ENCODE measurements around the gene C16orf92.
"Not testable (repeated sequence)": the region's sequence is repeated elsewhere in the genome, so short reads cannot be mapped to it uniquely, and the experiment has no call there.

The C16orf92 gene

DNA sequence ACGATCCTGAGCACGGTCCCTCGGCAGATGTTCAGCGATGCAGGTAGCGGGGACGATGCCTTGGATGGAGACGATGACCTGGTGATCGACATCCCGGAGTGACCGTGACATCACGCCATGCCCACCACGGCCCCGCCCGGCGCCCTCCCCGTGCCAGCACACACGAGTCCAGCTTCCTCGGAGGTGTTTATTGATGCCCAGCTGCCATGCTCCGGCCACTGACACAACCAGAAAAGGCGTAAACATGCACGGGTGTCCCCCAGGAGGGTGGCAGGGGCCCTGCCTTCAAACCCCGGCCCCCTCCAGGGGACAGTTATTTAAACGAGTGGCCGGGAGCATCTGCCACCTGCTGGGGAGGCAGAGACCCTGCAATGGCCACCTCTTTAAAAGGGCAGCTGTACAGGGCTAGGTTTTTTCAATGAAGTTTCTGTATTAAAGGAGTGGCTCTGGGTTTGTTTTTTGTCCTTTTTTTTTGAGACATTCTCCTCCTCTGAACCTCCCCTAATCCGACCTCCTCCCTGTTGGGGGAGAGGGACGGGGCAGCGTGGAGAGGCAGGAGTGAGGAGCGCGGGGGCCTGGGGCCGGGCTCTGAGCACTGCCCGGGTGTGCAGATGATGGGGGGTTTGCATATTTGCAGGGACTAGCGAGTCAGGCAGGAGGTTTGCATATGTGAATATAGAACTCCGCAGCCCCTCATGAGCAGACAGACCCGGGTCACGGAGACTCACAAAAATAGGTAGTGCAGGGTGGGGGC, 17.5 kb upstream of the C16orf92 start:
- DNase-seq: no peak

DNA sequence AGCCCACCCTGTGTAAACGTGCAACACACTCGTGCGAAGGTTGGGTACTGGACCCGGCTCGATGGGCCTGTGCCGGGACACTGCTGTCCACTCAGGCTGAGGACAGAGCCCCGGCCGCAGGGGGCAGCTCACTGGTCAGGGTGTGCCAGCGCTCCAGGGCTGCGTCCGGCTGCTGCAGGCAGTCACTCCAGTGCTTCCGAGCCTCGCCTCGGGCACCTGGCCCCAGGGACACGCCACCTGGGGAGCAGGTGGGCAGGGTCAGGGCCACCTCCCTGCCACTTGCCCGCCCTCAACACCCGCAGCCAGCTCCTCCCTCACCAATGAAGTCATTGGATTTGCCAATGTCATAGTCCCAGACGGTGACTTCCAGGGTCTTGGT, 16.9 kb upstream of the C16orf92 start:
- DNase-seq: no peak

DNA sequence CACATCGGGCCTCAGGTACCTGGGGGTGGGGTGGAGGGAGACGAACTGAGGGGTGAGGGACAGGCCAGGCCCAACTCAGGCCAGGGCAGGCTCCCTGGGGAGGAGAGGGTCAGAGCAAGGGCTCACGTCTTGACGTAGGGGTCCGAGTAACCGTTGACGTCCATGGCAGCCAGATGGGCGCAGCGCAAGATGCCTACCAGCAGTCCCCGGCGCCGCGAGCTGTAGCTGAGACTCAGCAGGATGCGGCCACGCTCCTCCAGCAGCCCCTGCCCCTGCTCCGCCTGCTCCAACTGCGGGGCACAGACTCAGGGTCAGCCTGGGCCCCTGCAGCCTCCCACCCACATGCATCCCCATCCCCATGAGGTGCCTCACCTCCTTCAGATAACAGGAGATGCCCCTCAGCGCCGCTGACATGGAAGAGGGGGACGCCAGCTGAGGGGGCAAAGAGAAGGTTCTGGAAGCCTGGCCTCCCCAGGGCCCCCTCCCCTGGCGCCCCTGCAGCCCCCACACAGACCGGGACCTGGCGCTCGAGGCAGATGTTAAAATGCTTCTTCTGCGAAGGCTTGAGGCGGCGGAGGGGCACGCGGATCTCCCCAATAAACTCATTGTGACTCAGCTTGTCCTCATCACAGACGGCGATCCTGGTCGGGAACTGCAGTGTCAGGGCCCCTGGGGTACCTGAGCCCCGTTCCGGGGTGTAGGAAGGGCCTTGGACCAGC, 16.2 kb upstream of the C16orf92 start:
- no peak for DNase-seq

DNA sequence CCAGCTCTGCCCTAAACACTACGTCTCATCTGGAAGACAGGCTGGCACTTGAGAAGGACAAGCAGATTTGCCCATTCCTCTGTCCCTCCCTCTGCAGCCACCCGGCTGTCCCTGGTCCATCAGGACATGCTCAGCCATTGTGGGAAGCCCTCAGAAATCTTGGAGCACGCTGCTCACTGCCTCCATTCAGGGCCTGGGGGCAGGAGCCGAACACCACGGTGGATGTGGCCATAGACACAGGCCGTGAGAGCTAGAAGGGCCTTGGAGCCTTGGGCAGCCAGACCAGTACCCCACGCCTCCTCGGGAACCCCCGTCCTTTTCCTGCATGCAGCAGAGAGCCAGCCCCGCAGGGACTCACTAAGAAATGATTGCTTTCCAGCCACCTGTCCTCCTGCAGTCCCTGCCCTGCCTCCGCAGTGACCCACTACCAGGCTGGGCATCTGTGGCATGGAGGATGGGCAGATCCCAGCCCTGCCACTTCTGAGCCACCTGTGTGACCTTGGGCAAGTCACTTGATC, 15.6 kb upstream of the C16orf92 start:
- no peak for DNase-seq

DNA sequence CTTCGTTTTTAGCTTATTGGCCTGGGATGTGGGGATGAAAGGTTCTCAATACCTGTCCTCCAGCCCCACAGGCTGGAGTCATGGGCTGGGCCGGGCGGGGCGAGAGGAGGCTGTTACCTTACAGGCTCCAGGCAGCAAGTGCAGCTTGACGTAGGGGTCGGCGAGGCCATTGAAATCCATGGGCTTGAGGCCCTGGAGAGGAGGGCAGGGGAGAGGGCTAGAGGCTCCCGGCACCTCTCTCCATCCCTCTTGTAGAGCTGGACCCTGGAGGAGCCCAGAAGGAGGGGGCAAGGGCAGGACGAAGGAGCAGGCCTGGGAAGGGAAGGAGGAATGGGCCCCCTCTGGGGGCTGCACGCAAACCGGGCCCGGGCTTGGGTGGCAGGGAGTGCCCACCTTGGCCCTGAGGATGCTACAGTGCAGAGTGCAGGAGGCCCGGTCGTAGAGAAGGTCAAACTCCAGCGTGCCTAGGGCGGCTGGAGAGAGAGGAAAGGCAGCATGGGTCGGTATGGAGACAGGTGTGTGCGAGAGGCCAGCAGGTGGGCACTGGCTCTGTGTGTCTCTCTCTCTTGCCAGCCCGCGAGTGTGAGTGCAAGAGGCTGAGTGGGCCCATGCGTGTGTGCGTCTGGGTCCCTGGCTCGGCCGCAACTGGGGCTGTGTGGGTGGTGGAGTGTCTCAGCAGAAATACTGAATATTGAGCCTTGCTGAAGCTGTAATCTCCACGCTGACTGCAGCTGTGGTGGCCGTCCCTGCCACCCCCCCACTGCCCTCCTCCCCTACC, 13.7 kb upstream of the C16orf92 start:
- DNase-seq: no peak

DNA sequence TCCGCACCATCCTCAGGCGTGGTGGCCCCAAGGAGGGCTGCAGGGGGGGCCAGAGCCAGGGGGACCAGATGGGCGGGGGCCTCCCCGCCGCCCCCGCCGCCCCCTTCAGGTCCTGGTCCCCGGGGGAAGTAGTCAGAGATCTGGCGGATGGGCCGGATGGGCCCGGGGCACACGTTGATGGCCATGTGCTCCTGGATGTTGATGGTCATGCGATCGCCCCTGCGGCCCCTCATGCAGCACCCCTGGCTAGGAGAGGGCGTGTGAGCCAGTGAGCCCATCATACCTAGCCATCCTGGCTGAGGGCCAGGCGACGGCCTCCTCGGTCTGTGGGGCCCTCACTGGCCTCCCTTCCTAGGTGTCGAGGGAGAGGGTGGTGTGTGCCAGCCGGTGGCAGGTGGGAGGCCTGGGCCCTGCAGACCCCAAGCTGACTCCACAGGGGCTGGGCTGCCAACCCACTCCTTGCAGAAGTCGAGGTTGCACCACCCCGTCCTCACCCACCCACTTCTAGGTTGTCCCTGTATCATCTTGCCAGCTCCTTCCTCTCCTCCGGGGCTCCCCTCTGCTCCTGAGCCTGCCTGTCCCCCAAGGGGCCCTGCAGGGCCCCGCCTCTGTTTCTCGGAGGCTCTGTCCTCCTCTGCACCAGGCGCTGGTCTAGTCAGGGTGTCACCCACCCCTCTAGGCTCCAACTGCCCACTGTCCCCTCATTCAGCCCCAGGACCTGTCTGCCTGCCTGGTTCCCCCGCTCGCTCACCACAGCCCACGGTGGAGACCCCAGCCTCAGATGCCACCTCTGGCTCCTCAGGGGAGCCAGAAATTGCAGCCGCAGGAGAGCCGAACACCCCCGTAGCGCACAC, 12.8 kb upstream of the C16orf92 start:
- no peak for DNase-seq

DNA sequence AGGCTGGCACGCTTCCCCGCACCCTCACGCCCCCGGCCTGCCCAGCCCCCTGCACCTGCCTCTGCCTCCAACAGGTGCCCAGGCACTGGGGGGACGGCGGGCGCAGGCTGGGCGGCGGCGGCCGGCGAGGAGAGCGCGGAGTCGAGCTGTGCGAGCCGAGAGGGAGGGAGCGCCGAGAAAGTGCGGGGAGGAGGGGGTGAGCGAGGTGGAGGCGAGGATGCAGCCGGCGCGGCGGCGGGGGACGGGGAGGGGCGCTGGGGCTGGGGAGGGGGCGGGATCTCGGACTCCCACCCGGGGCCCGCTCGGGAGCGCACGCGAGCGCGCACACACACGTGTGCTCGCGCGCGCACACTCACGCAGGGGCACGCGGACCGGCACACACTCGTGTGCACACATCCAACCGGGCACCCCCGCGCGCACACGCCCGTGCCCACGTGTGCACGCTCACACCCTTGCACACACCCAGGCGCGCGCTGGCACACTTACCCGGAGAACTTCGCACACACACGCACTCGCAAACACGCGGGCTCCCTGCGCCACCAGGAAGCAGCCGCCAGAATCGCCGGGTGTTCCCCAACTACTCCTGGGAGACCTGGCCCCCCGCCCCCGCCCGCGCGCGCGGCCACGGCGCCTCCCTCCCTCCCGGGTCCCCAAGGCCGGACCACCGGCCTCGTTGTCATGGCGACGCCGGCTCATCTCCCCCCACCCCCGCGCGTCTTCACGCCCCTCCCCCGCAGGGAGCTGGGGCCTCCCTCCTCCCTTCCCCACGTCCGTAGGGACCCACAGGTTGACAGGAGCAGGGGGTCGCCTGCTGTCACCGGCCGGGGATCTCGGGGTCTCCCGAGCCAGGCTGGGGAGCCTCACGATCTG, 11.9 kb upstream of the C16orf92 start, which contains the start of gene DOC2A:
TSS of gene DOC2A (minus strand) at position 184 of the 870 bp plus-strand sequence. CDS start 805 bp downstream, outside the sequence.
- DNase-seq: peak; percentile 42

DNA sequence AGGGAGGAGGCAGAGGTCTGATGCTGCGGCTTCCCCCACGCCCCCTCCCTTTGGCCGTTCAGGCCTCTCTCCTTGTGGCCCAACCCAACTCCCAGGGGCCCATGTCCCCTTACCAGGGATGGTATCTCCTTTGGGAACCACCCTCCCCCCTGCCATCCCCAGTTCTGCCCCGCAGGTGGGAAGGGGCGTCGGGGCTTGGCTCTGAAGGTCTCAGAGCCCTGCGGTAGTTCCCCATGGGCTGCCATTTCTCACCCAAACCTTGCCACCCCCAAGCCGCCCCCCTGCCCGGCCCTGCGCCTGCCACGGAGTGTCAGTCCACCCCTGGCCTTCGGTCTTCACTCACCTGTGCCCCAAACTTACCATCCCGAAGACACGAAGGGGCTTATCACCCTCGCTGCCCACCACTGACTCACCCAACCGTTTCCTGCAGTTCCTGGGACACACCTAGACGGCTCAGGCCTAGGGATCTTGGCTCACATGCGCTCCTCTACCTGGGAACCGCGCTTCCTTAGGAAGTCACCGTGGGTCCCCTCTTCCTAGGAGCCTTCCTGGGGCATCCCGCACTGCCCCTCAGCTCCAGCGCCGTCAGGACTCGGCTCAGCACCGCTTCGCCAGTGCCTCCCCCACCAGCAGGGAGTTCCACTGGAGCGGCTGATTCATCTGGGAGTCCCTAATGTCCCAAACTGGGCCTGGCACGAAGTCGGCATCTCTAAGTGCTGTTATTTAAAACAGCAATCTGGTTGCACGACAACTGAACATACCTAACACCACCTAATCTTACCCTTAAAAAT, 11.1 kb upstream of the C16orf92 start:
- DNase-seq: no peak

DNA sequence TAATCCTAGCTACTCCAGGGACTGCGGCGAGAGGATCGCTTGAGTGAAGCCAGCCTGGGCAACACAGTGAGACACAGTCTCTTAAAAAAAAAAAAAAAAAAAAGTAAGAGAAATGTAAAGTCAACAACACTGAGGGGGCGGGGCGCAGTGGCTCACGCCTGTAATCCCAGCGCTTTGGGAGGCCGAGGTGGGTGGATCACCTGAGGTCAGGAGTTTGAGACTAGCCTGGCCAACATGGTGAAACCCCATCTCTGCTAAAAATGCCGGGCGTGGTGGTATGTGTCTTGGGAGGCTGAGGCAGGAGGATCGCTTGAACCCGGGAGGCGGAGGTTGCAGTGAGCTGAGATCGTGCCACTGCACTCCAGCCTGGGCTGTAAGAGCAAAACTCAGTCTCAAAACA, 10.4 kb upstream of the C16orf92 start:
- not testable (repeated sequence) for DNase-seq

DNA sequence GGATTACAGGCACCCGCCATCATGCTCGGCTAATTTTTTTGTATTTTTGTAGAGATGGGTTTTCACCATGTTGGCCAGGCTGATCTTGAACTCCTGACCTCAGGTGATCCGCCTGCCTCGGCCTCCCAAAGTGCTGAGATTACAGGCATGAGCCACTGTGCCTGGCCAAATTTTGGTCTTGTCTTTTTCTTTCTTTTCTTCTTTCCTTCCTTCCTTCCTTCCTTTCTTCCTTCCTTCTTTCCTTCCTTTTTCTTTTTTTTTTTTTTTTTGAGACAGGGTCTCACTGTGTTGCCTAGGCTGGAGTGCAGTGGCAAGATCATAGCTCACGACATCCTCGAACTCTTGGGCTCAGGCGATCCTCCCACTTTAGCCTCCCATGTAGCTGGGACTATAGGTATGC, 7.5 kb upstream of the C16orf92 start:
- not testable (repeated sequence) for DNase-seq

DNA sequence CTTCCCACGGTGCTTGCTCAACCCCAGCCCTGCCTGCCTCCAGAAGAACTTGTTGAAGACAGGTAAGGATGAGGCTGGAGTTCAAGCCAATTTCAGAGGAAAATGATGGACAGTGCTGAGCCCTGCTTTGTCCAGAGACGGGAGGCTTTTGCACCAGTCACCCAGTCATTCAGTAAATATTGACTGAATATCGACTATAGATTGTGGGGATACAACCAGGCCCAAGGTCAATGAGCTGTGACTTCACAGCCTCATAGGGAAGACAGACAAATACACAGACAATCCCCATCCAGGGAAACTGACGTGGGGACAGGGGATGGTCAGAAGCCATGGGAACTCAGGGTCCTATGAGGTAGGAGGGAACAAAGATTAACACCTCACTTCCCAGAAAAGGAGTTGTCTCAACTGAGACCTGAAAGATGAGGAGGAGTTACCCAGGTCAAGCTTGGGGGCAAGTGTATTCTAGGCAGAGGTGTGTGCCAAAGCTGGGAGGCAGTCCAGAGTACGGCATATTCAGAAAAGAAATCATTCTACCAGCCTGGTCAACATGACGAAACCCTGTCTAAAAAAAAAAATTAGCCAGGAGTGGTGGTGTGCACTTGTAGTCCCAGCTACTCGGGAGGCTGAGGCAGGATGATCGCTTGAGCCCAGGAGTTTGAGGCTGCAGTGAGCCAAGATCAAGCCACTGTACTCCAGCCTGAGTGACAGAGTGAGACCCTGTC, 6.3 kb upstream of the C16orf92 start:
- DNase-seq: no peak

DNA sequence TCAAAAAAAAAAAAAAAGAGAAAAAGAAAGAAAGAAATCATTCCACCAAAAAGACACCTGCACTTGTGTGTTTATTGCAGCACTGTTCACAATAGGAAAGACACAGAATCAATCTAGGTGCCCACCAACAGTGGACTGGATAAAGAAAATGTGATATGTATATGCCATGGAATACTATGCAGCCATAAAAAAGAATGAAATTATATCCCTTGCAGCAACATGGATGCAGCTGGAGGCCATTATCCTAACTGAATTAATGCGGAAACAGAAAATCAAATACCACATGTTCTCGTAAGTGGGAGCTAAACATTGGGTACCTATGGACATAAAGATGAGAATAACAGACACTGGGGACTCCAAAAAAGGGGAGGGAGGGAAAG, 5.7 kb upstream of the C16orf92 start:
- no peak for DNase-seq

DNA sequence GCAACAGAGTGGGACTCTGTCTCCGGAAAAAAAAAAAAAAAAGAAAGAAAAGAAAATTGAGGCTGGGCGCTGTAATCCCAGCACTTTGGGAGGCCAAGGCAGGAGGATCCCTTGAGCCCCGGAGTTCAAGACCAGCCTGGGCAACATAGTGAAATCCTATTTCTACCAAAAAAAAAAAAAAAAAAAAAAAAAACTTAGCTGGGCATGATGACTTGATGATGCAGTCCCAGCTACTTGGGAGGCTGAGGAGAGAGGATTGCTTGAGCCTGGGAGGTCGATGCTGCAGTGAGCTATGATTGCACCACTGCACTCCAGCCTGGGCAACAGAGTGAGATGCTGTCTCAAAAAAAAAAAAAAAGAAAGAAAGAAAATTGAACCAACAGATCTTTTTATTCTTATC, 5.1 kb upstream of the C16orf92 start:
- DNase-seq: not testable (repeated sequence)

DNA sequence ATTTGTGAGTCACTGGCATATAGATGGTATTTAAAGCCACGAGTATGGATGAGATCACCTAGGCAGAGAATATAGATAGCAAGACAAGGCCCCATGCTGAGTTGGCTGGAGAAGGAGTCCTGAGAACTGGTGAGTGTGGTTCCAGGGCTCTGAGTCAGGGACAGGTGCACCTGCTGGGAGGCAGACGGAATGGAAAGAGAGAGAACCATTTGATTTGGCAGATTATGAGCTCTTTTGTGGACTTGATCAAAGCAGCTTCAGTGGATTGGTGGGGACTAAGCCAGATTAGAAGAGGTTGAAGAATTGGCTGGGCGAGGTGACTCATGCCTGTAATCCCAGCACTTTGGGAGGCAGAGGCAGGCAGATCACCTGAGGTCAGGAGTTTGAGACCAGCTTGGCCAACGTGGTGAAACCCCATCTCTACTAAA, 4.3 kb upstream of the C16orf92 start:
- no peak for DNase-seq

DNA sequence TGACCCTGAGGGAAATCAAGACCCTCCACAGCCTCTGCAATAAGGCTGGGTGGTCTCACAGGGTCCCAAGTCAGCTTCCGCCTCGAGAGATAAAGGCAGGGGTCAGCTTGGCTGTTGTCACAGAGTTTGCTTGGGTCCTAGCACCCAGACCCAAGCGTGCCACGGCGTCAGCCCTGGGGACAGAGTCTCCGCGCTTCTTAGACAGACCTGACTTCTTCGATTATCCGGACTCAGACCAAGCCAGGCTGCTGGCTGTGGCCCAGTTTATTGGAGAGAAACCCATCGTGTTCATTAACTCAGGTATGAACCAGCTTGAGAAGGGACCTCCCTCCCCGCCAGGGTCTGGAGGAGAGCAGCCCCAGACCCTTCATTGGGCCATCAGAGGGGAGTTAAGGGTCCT, 588 bp downstream of the C16orf92 start:
- DNase-seq: no peak

DNA sequence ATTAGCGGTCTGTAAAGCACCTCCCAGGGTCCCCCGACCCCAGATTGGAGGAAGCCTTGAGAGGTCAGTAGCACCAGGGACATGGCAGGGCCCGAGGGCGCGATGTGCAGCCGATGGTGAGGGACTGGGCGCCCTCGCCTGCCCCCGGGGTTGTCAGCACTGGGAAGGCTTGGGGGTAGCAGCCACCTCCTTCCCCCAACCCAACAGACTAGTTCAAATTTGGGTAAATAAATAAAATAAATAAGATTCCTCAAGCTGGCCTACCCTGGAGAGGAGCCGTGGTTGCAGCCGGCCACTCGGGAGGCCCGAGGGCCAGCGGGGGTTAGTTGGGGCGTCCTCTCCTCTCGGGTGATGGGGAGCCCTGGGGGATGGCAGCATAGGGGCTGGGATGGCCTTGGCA, 1.5 kb downstream of the C16orf92 start:
- no peak for DNase-seq

DNA sequence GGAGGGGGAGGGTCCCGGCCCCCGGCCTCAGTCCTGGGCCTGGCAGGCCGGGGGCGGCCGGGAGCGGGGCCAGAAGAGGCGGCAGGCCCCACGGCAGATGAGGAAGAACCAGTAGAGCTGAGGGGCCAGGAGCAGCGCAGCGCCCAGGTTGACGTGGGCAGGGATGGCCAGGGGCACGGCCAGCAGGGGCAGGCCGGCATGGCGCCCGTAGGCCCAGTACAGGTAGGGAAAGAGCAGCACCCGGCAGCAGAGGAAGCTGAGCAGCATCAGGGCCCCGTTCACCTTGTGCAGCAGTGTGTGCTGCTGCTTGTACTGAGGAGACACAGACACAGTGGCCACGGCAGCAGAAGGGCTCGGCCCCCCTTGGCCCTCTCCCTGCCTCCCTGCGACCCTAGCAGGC, 2.2 kb downstream of the C16orf92 start:
- DNase-seq: no peak

DNA sequence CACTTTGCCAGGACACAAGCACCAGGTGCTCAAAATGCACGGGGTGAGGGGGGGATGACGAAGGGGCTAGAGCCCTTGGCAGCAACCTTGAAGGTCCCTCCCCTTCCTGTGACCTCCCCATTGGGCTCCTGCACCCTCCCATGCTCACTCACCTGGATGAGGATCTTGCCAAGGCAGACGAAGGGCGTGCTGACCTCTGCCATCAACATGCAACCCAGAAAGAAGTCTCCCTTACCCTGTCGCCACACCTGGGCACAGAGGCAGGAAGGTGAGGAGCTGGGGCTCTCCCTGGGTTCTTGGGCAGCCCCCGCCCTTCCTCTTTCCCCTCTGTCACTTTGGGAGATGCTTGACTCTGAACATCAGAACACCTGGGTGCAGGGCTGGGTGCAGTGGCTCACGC, 2.6 kb downstream of the C16orf92 start:
- no peak for DNase-seq

DNA sequence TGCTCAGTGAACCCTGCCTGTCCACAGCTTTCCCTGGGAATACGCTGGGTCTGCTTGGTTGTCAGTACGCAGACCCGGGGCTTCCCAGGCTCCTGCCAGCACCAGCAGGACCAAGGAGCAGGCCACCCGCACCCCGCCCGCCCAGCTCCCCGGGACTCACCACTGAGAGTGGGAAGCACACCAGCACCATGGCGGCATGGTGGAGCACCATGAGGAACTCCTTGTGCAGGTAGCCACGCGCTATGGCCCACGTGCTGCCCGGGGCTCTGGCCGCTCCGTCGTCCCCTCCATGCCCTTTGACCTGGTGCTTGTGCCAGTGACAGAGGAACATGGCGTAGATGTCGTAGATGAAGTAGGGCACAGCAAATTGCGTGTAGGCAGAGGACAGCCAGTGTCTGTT, 3.5 kb downstream of the C16orf92 start:
- no peak for DNase-seq
